Measurements from ENCODE around the gene TNK2. TPM values are rescaled to one million over a fixed set of nuclear protein-coding genes. Genes with fewer than 3 reads are reported as not detected.
A peak's percentile ranks its signal among the peaks of the same experiment; 100 is the strongest.

Gene TNK2
- total RNA-seq, 1 experiment from 2014 or later = 72.3 TPM

DNA sequence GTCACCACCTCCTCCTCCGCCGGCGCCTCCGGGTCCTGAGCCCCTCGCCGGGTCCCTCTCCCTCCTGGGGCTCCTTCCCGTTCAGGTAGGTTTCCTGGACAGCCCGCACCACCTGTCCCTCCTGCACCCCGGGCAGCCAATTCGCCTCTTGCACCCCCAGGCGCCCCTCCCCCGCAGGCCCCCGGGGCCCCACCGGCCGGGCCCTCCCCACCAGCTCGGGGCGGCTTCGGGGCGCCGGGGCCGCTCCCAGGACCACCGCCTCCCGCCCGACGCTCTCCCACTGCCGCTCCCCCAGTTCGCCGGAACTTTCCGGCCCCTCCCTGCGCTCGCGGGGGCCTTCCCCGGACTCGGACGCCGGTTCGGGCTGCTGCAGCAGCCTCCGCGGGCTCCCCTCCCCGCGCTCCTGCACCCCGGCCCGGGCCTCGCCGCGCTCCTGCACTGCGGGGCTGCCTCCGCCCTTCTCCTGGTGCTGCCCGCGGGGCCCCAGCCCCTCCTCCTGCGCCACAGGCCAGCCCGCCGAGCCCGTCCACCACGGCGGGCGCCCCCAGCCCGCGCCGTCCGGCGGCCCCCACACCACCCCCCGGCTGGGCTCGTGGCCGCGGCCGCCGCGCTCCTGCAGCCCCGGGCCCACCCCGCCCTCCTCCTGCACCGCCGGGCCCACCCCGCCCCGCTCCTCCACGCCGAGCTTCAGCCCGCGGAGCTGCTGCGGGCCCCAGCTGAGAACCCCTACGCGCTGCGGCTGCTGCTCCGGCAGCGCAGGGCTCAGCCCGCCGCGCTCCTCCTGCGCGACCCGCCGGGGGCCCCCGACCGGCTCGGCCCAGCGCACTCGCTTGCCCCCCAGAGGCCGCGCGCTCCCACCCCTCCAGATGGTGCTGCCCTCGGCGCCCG, 587 bp upstream of the TNK2 start:
- Histone ChIP-seq H3K9me3 (ENCODE audit: control insufficient read depth, insufficient read depth, low read depth, low read length) (no peaks in the 10 kb centered on the region), H3K36me3 (ENCODE audit: control insufficient read depth, insufficient read depth, low read length) (no peaks in the 10 kb centered on the region), H3K4me1 (ENCODE audit: control insufficient read depth, insufficient read depth, low read length) (peaks cover 52% of the 10 kb centered on the region), H3K27ac (ENCODE audit: low read length) (peak overlapping the region; percentile 71; the same call in 1 of the 2 replicates), H3K4me3 (ENCODE audit: low read depth in 2 of 2, low read length in 2 of 2) (peak overlapping the region; percentile 52 to 63), H3K27me3 (ENCODE audit: control insufficient read depth, insufficient read depth, low read length) (no peaks in the 10 kb centered on the region)
- peak; percentile 40 for ATAC-seq
- no TSS peak for BruUV-seq (replicated peaks)
- POLR2A ChIA-PET = no interaction called here
- intact Hi-C loops (cut with micrococcal nuclease; ENCODE audit: unreplicated experiment) (no loop called here), in situ Hi-C loops (cut with HindIII; ENCODE audit: low pct_unique_long_range_greater_than_20kb, low sequenced_read_pairs) (no loop called here)
- CTCF ChIA-PET = interaction anchor here (1.6 kb wide), 2 partner anchors 14 kb away, joined by 6 to 11 read pairs; no protein-coding TSS in a partner anchor
- TF ChIP-seq TCF7L2 (IDR thresholded peaks at IDR 0.05; ENCODE audit: low read depth, low read length) = no peak
- TF ChIP-seq, protein P1, sequence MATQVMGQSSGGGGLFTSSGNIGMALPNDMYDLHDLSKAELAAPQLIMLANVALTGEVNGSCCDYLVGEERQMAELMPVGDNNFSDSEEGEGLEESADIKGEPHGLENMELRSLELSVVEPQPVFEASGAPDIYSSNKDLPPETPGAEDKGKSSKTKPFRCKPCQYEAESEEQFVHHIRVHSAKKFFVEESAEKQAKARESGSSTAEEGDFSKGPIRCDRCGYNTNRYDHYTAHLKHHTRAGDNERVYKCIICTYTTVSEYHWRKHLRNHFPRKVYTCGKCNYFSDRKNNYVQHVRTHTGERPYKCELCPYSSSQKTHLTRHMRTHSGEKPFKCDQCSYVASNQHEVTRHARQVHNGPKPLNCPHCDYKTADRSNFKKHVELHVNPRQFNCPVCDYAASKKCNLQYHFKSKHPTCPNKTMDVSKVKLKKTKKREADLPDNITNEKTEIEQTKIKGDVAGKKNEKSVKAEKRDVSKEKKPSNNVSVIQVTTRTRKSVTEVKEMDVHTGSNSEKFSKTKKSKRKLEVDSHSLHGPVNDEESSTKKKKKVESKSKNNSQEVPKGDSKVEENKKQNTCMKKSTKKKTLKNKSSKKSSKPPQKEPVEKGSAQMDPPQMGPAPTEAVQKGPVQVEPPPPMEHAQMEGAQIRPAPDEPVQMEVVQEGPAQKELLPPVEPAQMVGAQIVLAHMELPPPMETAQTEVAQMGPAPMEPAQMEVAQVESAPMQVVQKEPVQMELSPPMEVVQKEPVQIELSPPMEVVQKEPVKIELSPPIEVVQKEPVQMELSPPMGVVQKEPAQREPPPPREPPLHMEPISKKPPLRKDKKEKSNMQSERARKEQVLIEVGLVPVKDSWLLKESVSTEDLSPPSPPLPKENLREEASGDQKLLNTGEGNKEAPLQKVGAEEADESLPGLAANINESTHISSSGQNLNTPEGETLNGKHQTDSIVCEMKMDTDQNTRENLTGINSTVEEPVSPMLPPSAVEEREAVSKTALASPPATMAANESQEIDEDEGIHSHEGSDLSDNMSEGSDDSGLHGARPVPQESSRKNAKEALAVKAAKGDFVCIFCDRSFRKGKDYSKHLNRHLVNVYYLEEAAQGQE (IDR thresholded peaks at IDR 0.05; ENCODE audit: insufficient read depth in 1 of 2, low read depth in 2 of 2, low read length in 1 of 2) = no peak
- no peak for TF ChIP-seq POLR2AphosphoS5 (IDR thresholded peaks at IDR 0.05; ENCODE audit: low read depth, low read length)
- TF ChIP-seq, protein P2, sequence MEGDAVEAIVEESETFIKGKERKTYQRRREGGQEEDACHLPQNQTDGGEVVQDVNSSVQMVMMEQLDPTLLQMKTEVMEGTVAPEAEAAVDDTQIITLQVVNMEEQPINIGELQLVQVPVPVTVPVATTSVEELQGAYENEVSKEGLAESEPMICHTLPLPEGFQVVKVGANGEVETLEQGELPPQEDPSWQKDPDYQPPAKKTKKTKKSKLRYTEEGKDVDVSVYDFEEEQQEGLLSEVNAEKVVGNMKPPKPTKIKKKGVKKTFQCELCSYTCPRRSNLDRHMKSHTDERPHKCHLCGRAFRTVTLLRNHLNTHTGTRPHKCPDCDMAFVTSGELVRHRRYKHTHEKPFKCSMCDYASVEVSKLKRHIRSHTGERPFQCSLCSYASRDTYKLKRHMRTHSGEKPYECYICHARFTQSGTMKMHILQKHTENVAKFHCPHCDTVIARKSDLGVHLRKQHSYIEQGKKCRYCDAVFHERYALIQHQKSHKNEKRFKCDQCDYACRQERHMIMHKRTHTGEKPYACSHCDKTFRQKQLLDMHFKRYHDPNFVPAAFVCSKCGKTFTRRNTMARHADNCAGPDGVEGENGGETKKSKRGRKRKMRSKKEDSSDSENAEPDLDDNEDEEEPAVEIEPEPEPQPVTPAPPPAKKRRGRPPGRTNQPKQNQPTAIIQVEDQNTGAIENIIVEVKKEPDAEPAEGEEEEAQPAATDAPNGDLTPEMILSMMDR (IDR thresholded peaks at IDR 0.05) = no peak; the same call in 1 of the 2 replicates
- TF ChIP-seq SIN3A (IDR thresholded peaks at IDR 0.05; ENCODE audit: borderline replicate concordance, insufficient read depth, low read depth, low read length) = no peak
- DNase-seq (ENCODE audit: low read depth, low spot score) = no peak

DNA sequence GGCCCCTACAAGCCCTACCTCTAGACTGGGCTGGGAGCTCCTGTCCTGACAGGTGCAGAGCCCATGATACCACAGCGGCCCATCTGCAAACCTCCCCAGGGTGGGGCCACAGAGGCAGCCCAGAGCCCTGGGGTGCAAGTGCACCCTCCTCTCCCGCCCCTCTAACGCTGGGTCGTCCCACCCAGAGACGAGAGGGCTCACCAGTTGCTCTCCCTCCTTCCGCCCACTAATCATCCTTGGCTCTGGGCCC, 742 bp downstream of the TNK2 start:
- H3K27me3 ChIP-seq (ENCODE audit: control insufficient read depth, insufficient read depth, low read length) = no peaks in the 10 kb centered on the region
- H3K36me3 ChIP-seq (ENCODE audit: control insufficient read depth, insufficient read depth, low read length) = no peaks in the 10 kb centered on the region
- no TSS peak for BruUV-seq (replicated peaks)
- H3K9me3 ChIP-seq (ENCODE audit: control insufficient read depth, insufficient read depth, low read depth, low read length) = no peaks in the 10 kb centered on the region
- DNase-seq (ENCODE audit: low read depth, low spot score) (no peak), ATAC-seq (peak; percentile 15)
- TF ChIP-seq, protein P1 (IDR thresholded peaks at IDR 0.05; ENCODE audit: insufficient read depth in 1 of 2, low read depth in 2 of 2, low read length in 1 of 2) = no peak
- TF ChIP-seq TCF7L2 (IDR thresholded peaks at IDR 0.05; ENCODE audit: low read depth, low read length) (no peak), POLR2AphosphoS5 (IDR thresholded peaks at IDR 0.05; ENCODE audit: low read depth, low read length) (no peak), SIN3A (IDR thresholded peaks at IDR 0.05; ENCODE audit: borderline replicate concordance, insufficient read depth, low read depth, low read length) (no peak)
- TF ChIP-seq, protein P2 (IDR thresholded peaks at IDR 0.05) = no peak
- in situ Hi-C loops (cut with HindIII; ENCODE audit: low pct_unique_long_range_greater_than_20kb, low sequenced_read_pairs) (no loop called here), intact Hi-C loops (cut with micrococcal nuclease; ENCODE audit: unreplicated experiment) (no loop called here)
- H3K4me1 ChIP-seq (ENCODE audit: control insufficient read depth, insufficient read depth, low read length) = peaks cover 55% of the 10 kb centered on the region
- ChIA-PET POLR2A (interaction anchor here (1.1 kb wide), 1 partner anchor 13 kb away, joined by 3 read pairs; no protein-coding TSS in a partner anchor), CTCF (interaction anchor here (1.0 to 1.6 kb wide), 2 partner anchors 13 to 44 kb away, joined by 3 to 11 read pairs; no protein-coding TSS in a partner anchor)
- peak overlapping the region; percentile 71 for H3K27ac ChIP-seq (ENCODE audit: low read length)
- H3K4me3 ChIP-seq (ENCODE audit: low read depth in 2 of 2, low read length in 2 of 2) = peak overlapping the region; percentile 52 to 63

All from Panc1 (cell line).